ENCODE measurements around the gene CKMT2. TPM values are rescaled to one million over a fixed set of nuclear protein-coding genes. Genes with fewer than 3 reads are reported as not detected.

The CKMT2 gene
- total and polyA plus RNA-seq, 2 experiments from 2014 or later: 2.9 to 8.2 TPM

DNA sequence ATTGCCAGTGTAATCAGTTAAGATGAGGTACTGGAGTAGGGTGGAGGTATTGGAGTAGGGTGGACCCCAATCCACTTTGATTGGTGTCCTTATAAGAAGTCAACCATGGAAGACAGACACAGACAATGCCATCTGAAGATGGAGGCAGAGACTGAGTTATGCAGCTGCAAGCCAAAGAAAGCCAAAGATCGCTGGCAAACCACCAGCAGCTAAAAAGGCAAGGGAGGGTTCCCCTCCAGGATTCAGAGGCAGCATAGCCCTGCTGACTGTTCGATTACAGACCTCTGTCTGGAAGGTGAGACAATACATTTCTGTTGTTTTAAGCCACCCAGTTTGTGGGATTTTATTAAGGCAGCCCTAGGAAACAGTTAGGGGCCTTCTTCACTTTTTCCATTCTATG is 30.5 kb upstream of the CKMT2 start:
- Mint-ChIP-seq H3K9me3 (no peaks in the 10 kb centered on the region), H3K4me1 (no peaks in the 10 kb centered on the region), H3K27ac (no peak overlapping the region), H3K27me3 (ENCODE audit: insufficient read depth, low read depth, poor library complexity) (peaks cover 3% of the 10 kb centered on the region), H3K36me3 (ENCODE audit: low read depth) (no peaks in the 10 kb centered on the region), H3K4me3 (no peak overlapping the region)
- Histone ChIP-seq H4K20me1 (replicated peaks; ENCODE audit: insufficient read depth) (no peaks in the 10 kb centered on the region), H2AFZ (no peak overlapping the region), H3K4me2 (no peak overlapping the region), H3K4me3 (no peak overlapping the region), H3K4me1 (ENCODE audit: insufficient read depth) (no peaks in the 10 kb centered on the region), H3K36me3 (ENCODE audit: insufficient read depth) (no peaks in the 10 kb centered on the region), H3K9me2 (ENCODE audit: insufficient read depth) (no peaks in the 10 kb centered on the region), H3K79me2 (replicated peaks; ENCODE audit: insufficient read depth) (no peaks in the 10 kb centered on the region), H3F3A (replicated peaks; ENCODE audit: low read depth) (no peaks in the 10 kb centered on the region), H3K27ac (ENCODE audit: low read depth) (no peak overlapping the region), H3K27me3 (ENCODE audit: insufficient read depth) (no peaks in the 10 kb centered on the region)
- DNase-seq (ENCODE audit: low spot score) (no peak), ATAC-seq (no peak)
- TF ChIP-seq POLR2AphosphoS5 (IDR thresholded peaks at IDR 0.05; ENCODE audit: low read depth): no peak
- TF ChIP-seq CREB1 (CRISPR knock-in tag; IDR thresholded peaks at IDR 0.05; ENCODE audit: low read depth): no peak
- TF ChIP-seq ZNF331 (CRISPR knock-in tag; IDR thresholded peaks at IDR 0.05; ENCODE audit: low read depth): no peak
- TF ChIP-seq STAT1 (IDR thresholded peaks at IDR 0.05; ENCODE audit: unreplicated experiment): no peak
- TF ChIP-seq, protein P1, sequence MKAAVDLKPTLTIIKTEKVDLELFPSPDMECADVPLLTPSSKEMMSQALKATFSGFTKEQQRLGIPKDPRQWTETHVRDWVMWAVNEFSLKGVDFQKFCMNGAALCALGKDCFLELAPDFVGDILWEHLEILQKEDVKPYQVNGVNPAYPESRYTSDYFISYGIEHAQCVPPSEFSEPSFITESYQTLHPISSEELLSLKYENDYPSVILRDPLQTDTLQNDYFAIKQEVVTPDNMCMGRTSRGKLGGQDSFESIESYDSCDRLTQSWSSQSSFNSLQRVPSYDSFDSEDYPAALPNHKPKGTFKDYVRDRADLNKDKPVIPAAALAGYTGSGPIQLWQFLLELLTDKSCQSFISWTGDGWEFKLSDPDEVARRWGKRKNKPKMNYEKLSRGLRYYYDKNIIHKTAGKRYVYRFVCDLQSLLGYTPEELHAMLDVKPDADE (IDR thresholded peaks at IDR 0.05): no peak
- TF ChIP-seq ZNF114 (CRISPR knock-in tag; IDR thresholded peaks at IDR 0.05): no peak
- no peak for TF ChIP-seq NANOG (IDR thresholded peaks at IDR 0.05; ENCODE audit: borderline replicate concordance)
- TF ChIP-seq, protein P2, sequence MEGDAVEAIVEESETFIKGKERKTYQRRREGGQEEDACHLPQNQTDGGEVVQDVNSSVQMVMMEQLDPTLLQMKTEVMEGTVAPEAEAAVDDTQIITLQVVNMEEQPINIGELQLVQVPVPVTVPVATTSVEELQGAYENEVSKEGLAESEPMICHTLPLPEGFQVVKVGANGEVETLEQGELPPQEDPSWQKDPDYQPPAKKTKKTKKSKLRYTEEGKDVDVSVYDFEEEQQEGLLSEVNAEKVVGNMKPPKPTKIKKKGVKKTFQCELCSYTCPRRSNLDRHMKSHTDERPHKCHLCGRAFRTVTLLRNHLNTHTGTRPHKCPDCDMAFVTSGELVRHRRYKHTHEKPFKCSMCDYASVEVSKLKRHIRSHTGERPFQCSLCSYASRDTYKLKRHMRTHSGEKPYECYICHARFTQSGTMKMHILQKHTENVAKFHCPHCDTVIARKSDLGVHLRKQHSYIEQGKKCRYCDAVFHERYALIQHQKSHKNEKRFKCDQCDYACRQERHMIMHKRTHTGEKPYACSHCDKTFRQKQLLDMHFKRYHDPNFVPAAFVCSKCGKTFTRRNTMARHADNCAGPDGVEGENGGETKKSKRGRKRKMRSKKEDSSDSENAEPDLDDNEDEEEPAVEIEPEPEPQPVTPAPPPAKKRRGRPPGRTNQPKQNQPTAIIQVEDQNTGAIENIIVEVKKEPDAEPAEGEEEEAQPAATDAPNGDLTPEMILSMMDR (conservative IDR thresholded peaks at IDR 0.05; ENCODE audit: low read depth in 2 of 2): no peak

DNA sequence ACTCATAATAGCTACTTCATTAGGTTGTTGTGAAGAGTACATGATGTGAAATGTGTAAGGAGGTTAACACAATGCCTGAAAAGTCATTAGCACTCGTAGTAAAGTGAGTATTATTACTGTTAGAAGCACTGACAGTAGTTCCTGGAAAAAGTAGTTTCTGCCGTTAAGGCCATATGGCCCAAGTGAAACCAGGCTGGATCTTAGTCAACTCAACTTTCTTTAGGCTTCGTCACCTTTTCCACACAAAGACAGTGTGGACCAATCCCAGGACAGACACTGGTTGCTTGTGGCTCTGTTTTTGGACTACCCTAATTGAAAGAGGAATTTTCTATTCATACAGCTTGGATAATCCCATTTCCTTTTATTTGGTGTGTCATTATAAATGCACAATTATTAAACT is 29.4 kb upstream of the CKMT2 start:
- H3K4me1 Mint-ChIP-seq: no peaks in the 10 kb centered on the region

More for the DNA sequence above, 29.4 kb upstream of the CKMT2 start:
- no peaks in the 10 kb centered on the region for H3K4me1 ChIP-seq (ENCODE audit: insufficient read depth)
- H3K27me3 ChIP-seq (ENCODE audit: insufficient read depth): no peaks in the 10 kb centered on the region
- no peak for TF ChIP-seq CREB1 (CRISPR knock-in tag; IDR thresholded peaks at IDR 0.05; ENCODE audit: low read depth)
- TF ChIP-seq, protein P3, sequence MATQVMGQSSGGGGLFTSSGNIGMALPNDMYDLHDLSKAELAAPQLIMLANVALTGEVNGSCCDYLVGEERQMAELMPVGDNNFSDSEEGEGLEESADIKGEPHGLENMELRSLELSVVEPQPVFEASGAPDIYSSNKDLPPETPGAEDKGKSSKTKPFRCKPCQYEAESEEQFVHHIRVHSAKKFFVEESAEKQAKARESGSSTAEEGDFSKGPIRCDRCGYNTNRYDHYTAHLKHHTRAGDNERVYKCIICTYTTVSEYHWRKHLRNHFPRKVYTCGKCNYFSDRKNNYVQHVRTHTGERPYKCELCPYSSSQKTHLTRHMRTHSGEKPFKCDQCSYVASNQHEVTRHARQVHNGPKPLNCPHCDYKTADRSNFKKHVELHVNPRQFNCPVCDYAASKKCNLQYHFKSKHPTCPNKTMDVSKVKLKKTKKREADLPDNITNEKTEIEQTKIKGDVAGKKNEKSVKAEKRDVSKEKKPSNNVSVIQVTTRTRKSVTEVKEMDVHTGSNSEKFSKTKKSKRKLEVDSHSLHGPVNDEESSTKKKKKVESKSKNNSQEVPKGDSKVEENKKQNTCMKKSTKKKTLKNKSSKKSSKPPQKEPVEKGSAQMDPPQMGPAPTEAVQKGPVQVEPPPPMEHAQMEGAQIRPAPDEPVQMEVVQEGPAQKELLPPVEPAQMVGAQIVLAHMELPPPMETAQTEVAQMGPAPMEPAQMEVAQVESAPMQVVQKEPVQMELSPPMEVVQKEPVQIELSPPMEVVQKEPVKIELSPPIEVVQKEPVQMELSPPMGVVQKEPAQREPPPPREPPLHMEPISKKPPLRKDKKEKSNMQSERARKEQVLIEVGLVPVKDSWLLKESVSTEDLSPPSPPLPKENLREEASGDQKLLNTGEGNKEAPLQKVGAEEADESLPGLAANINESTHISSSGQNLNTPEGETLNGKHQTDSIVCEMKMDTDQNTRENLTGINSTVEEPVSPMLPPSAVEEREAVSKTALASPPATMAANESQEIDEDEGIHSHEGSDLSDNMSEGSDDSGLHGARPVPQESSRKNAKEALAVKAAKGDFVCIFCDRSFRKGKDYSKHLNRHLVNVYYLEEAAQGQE (IDR thresholded peaks at IDR 0.05; ENCODE audit: unreplicated experiment): no peak
- TF ChIP-seq POLR2AphosphoS5 (IDR thresholded peaks at IDR 0.05; ENCODE audit: low read depth): no peak
- TF ChIP-seq, protein P2 (conservative IDR thresholded peaks at IDR 0.05; ENCODE audit: low read depth in 2 of 2): no peak
- H4K20me1 ChIP-seq (replicated peaks; ENCODE audit: insufficient read depth): no peaks in the 10 kb centered on the region
- no peaks in the 10 kb centered on the region for H3F3A ChIP-seq (replicated peaks; ENCODE audit: low read depth)
- H3K9me3 Mint-ChIP-seq: no peaks in the 10 kb centered on the region
- ATAC-seq (no peak), DNase-seq (ENCODE audit: low spot score) (no peak)
- no peaks in the 10 kb centered on the region for H3K79me2 ChIP-seq (replicated peaks; ENCODE audit: insufficient read depth)
- no peak overlapping the region for H2AFZ ChIP-seq
- H3K36me3 Mint-ChIP-seq (ENCODE audit: low read depth): no peaks in the 10 kb centered on the region
- no peaks in the 10 kb centered on the region for H3K9me2 ChIP-seq (ENCODE audit: insufficient read depth)
- H3K27ac Mint-ChIP-seq: no peak overlapping the region
- no peak overlapping the region for H3K4me3 ChIP-seq
- no peaks in the 10 kb centered on the region for H3K36me3 ChIP-seq (ENCODE audit: insufficient read depth)
- H3K27ac ChIP-seq (ENCODE audit: low read depth): no peak overlapping the region
- H3K4me3 Mint-ChIP-seq: no peak overlapping the region
- no peak overlapping the region for H3K4me2 ChIP-seq
- H3K27me3 Mint-ChIP-seq (ENCODE audit: insufficient read depth, low read depth, poor library complexity): peaks cover 1% of the 10 kb centered on the region

All from GM23338 (cell line).